Stimulated activated CD4-positive, alpha-beta T cell treated with anti-CD3 and anti-CD28 coated beads, Interleukin-1b, Interleukin-23, amount 100 ng/mL, for 24 hours (primary cell): ENCODE measurements around the gene NDUFA3.

ENCODE experiments used
- DNase-seq, 4 experiments: peaks; one replicate each; pipeline ENCODE4 v3.0.0-alpha.2; 2020; ENCODE audit warnings: low read depth in 4 of 4, low spot score in 1 of 4

The NDUFA3 gene

GRCh38 chr19:54107876-54108490, 5.3 kb downstream of the NDUFA3 start:
- no peak for DNase-seq

GRCh38 chr19:54108496-54108895, 5.8 kb downstream of the NDUFA3 start:
- no peak for DNase-seq

GRCh38 chr19:54109651-54110050, 7.0 kb downstream of the NDUFA3 start:
- no peak for DNase-seq

GRCh38 chr19:54114340-54115108, 11.9 kb downstream of the NDUFA3 start:
- no peak for DNase-seq

GRCh38 chr19:54115109-54116063, 12.7 kb downstream of the NDUFA3 start, which contains the start of the genes PRPF31 and TFPT:
Gene PRPF31, plus strand, starts transcription at chr19:54115754. Its CDS starts 2,525 bp downstream, at chr19:54118279.
Gene TFPT, minus strand, starts transcription at chr19:54115657. Its CDS starts 388 bp downstream, at chr19:54115269.
- peak; percentile 92 to 98 (median 96) for DNase-seq

- DNase-seq = no peak
Measured at GRCh38 chr19:54121259-54121658, 18.6 kb downstream of the NDUFA3 start.

GRCh38 chr19:54123682-54124081, 21.0 kb downstream of the NDUFA3 start:
- no peak for DNase-seq

- DNase-seq = no peak
Measured at GRCh38 chr19:54124393-54124792, 21.7 kb downstream of the NDUFA3 start.

- no peak for DNase-seq
Measured at GRCh38 chr19:54125713-54126112, 23.1 kb downstream of the NDUFA3 start.

GRCh38 chr19:54127688-54128440, 25.2 kb downstream of the NDUFA3 start:
- no peak for DNase-seq

GRCh38 chr19:54128441-54128725, 25.7 kb downstream of the NDUFA3 start:
- no peak for DNase-seq

GRCh38 chr19:54128796-54129616, 26.4 kb downstream of the NDUFA3 start:
- DNase-seq = no peak

- no peak for DNase-seq
Measured at GRCh38 chr19:54129617-54129996, 27.0 kb downstream of the NDUFA3 start.

- no peak for DNase-seq
Measured at GRCh38 chr19:54133312-54133956, 30.8 kb downstream of the NDUFA3 start.

GRCh38 chr19:54133957-54134590, 31.4 kb downstream of the NDUFA3 start:
- no peak for DNase-seq

GRCh38 chr19:54136086-54136863, 33.6 kb downstream of the NDUFA3 start:
- DNase-seq = no peak

- DNase-seq = peak; percentile 92 to 97 (median 96)
Measured at GRCh38 chr19:54136864-54137698, 34.4 kb downstream of the NDUFA3 start.
